CMK (cell line): ENCODE measurements around the gene TBC1D7.

Experiments
- DNase-seq: peaks from one replicate; pipeline ENCODE4 v3.0.0-alpha.2; 2010; ENCODE audit warnings: low read depth

Gene TBC1D7

GRCh38 chr6:13319891-13320564, 8.3 kb downstream of the TBC1D7 start:
- peak; percentile 71 for DNase-seq

- no peak for DNase-seq
Observed at GRCh38 chr6:13318821-13319220, 9.5 kb downstream of the TBC1D7 start.

GRCh38 chr6:13315896-13316295, 12.4 kb downstream of the TBC1D7 start:
- DNase-seq = no peak

- no peak for DNase-seq
Observed at GRCh38 chr6:13314806-13315205, 13.5 kb downstream of the TBC1D7 start.

- no peak for DNase-seq
Observed at GRCh38 chr6:13311155-13311554, 17.2 kb downstream of the TBC1D7 start.

- no peak for DNase-seq
Observed at GRCh38 chr6:13308332-13308731, 20.0 kb downstream of the TBC1D7 start.

GRCh38 chr6:13307508-13307995, 20.8 kb downstream of the TBC1D7 start:
- no peak for DNase-seq

- DNase-seq = no peak
Observed at GRCh38 chr6:13305791-13306190, 22.5 kb downstream of the TBC1D7 start.

- no peak for DNase-seq
Observed at GRCh38 chr6:13305288-13305687, 23.0 kb downstream of the TBC1D7 start.

GRCh38 chr6:13304580-13305260, 23.6 kb downstream of the TBC1D7 start:
- no peak for DNase-seq

GRCh38 chr6:13304101-13304500, 24.2 kb downstream of the TBC1D7 start:
- DNase-seq = no peak

GRCh38 chr6:13303668-13304017, 24.7 kb downstream of the TBC1D7 start:
- no peak for DNase-seq

GRCh38 chr6:13302751-13303667, 25.3 kb downstream of the TBC1D7 start:
- no peak for DNase-seq

GRCh38 chr6:13302291-13302690, 26.0 kb downstream of the TBC1D7 start:
- DNase-seq = no peak

- DNase-seq = no peak
Observed at GRCh38 chr6:13300643-13301590, 27.4 kb downstream of the TBC1D7 start.

- no peak for DNase-seq
Observed at GRCh38 chr6:13299918-13300317, 28.4 kb downstream of the TBC1D7 start.

- DNase-seq = no peak
Observed at GRCh38 chr6:13299403-13299821, 28.9 kb downstream of the TBC1D7 start.

- DNase-seq = no peak
Observed at GRCh38 chr6:13298446-13298845, 29.9 kb downstream of the TBC1D7 start.

- no peak for DNase-seq
Observed at GRCh38 chr6:13297391-13297790, 30.9 kb downstream of the TBC1D7 start.

- no peak for DNase-seq
Observed at GRCh38 chr6:13296536-13296997, 31.8 kb downstream of the TBC1D7 start.

GRCh38 chr6:13295576-13295975, 32.8 kb downstream of the TBC1D7 start:
- no peak for DNase-seq
